GM12878 (cell line): ENCODE measurements around the gene CDC42SE2.

Experiments
- BHLHE40 ChIP-seq, 2 experiments: fragments of 450-650 bp in 1 of 2; IDR thresholded peaks; 2 replicates each; pipeline ENCODE4 v1.6.1; 2011 to 2017; ENCODE audit warnings: low read depth in 2 of 2, borderline replicate concordance in 1 of 2, improper control_type of control experiment in 1 of 2, low read length in 1 of 2, mild to moderate bottlenecking in 1 of 2
- CTCF ChIP-seq, 3 experiments: IDR thresholded peaks in 2 of 3; conservative IDR thresholded peaks in 1 of 3; 2 replicates each; pipeline ENCODE4 v1.5.1; 2011; ENCODE audit warnings: low read depth in 3 of 3, low read length in 3 of 3, mild to moderate bottlenecking in 3 of 3, control low read depth in 2 of 3, moderate library complexity in 2 of 3, inconsistent platforms in 1 of 3, mixed read lengths in 1 of 3; ENCODE audit not compliant: control insufficient read depth in 2 of 3, insufficient read depth in 1 of 3; ENCODE audit errors: extremely low read depth in 1 of 3
- EGR1 ChIP-seq, 2 experiments: IDR thresholded peaks; 1 replicate in 1 of 2; 2 replicates in 1 of 2; pipeline ENCODE4 v1.6.1; 2011 to 2012; ENCODE audit warnings: low read depth in 2 of 2, low read length in 2 of 2, borderline replicate concordance in 1 of 2, mild to moderate bottlenecking in 1 of 2, moderate library complexity in 1 of 2
- EP300 ChIP-seq, 2 experiments: fragments of 150-350 bp in 1 of 2; IDR thresholded peaks; 2 replicates each; pipeline ENCODE4 v1.6.1; 2011 to 2012; ENCODE audit warnings: low read depth in 2 of 2, low read length in 2 of 2, borderline replicate concordance in 1 of 2, improper control_type of control experiment in 1 of 2, inconsistent platforms in 1 of 2; ENCODE audit not compliant: control insufficient read depth in 1 of 2
- ESRRA ChIP-seq: IDR thresholded peaks from 2 replicates; pipeline ENCODE4 v1.6.1; 2012; ENCODE audit warnings: mild to moderate bottlenecking, low read length, improper control_type of control experiment
- FOXM1 ChIP-seq: IDR thresholded peaks from 2 replicates; pipeline ENCODE4 v1.6.1; 2012; ENCODE audit warnings: low read depth, mild to moderate bottlenecking, inconsistent platforms, low read length, moderate library complexity
- GABPA ChIP-seq: IDR thresholded peaks from 2 replicates; pipeline ENCODE4 v1.6.1; 2014; ENCODE audit warnings: antibody characterized with exemption, low read depth, mild to moderate bottlenecking, inconsistent platforms
- JUNB ChIP-seq: IDR thresholded peaks from 2 replicates; pipeline ENCODE4 v1.6.1; 2016; ENCODE audit warnings: antibody characterized with exemption, mild to moderate bottlenecking
- MAX ChIP-seq: IDR thresholded peaks from 2 replicates; pipeline ENCODE4 v1.6.1; 2012; ENCODE audit warnings: low read depth, low read length, improper control_type of control experiment
- NFIC ChIP-seq: IDR thresholded peaks from 2 replicates; pipeline ENCODE4 v1.6.1; 2012; ENCODE audit warnings: low read depth, mild to moderate bottlenecking, inconsistent platforms, low read length, moderate library complexity
- POLR2A ChIP-seq: IDR thresholded peaks from 2 replicates; pipeline ENCODE4 v1.6.1; 2011; ENCODE audit warnings: low read depth, mild to moderate bottlenecking, low read length
- TAF1 ChIP-seq: IDR thresholded peaks from 2 replicates; pipeline ENCODE4 v1.6.1; 2011; ENCODE audit warnings: mild to moderate bottlenecking, low read depth, low read length, borderline replicate concordance
- TF ChIP-seq, protein P1 (sequence below): fragments of 450-650 bp; IDR thresholded peaks from 2 replicates; pipeline ENCODE4 v1.6.1; 2014; ENCODE audit warnings: mild to moderate bottlenecking

- TF ChIP-seq CTCF (IDR thresholded peaks at IDR 0.05 in 2 of 3, conservative IDR thresholded peaks at IDR 0.05 in 1 of 3; ENCODE audit: control insufficient read depth in 2 of 3, extremely low read depth in 1 of 3, insufficient read depth in 1 of 3, low read depth in 3 of 3, low read length in 3 of 3) = no peak
- no peak for TF ChIP-seq EGR1 (IDR thresholded peaks at IDR 0.05; ENCODE audit: borderline replicate concordance in 1 of 2, low read depth in 2 of 2, low read length in 2 of 2)
- TF ChIP-seq POLR2A = no peak
- TF ChIP-seq JUNB = no peak
- TF ChIP-seq TAF1 = no peak
- no peak for TF ChIP-seq ESRRA
- TF ChIP-seq, protein P1, sequence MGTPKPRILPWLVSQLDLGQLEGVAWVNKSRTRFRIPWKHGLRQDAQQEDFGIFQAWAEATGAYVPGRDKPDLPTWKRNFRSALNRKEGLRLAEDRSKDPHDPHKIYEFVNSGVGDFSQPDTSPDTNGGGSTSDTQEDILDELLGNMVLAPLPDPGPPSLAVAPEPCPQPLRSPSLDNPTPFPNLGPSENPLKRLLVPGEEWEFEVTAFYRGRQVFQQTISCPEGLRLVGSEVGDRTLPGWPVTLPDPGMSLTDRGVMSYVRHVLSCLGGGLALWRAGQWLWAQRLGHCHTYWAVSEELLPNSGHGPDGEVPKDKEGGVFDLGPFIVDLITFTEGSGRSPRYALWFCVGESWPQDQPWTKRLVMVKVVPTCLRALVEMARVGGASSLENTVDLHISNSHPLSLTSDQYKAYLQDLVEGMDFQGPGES = no peak
- TF ChIP-seq GABPA = no peak
- TF ChIP-seq EP300 (IDR thresholded peaks at IDR 0.05; ENCODE audit: borderline replicate concordance in 1 of 2, control insufficient read depth in 1 of 2, low read depth in 2 of 2, low read length in 2 of 2) = no peak
- no peak for TF ChIP-seq NFIC
- TF ChIP-seq BHLHE40 (IDR thresholded peaks at IDR 0.05; ENCODE audit: borderline replicate concordance in 1 of 2, low read depth in 2 of 2, low read length in 1 of 2) = no peak
- TF ChIP-seq FOXM1 = no peak
- no peak for TF ChIP-seq MAX
Measured at GRCh38 chr5:131304414-131304813, 40.6 kb downstream of the CDC42SE2 start.
